Measurements from ENCODE around the gene TMEM220.

DNA sequence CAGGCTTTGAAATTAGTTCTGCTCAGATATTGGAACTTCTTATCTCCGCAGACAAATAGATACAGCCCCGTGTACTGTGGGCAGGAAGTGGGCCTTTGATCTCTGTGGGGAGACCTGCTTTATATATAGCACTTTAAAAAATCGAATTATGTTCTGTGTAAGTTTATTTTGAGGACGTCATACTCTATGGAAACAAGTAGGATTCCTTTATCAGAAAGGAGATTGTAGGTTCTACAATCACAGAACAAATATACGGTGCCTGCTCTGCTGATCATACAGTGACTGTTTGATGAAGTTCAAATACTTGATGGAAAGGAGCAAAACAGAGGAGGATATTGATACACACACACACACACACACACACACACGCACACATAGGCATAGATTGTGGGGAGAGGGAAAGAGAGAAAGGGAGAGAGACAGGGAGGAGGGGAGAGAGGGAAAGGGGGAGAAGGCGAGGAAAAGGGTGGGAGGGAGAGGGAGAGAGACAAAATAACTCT is 14.7 kb upstream of the TMEM220 start:
- TF ChIP-seq, protein P1, sequence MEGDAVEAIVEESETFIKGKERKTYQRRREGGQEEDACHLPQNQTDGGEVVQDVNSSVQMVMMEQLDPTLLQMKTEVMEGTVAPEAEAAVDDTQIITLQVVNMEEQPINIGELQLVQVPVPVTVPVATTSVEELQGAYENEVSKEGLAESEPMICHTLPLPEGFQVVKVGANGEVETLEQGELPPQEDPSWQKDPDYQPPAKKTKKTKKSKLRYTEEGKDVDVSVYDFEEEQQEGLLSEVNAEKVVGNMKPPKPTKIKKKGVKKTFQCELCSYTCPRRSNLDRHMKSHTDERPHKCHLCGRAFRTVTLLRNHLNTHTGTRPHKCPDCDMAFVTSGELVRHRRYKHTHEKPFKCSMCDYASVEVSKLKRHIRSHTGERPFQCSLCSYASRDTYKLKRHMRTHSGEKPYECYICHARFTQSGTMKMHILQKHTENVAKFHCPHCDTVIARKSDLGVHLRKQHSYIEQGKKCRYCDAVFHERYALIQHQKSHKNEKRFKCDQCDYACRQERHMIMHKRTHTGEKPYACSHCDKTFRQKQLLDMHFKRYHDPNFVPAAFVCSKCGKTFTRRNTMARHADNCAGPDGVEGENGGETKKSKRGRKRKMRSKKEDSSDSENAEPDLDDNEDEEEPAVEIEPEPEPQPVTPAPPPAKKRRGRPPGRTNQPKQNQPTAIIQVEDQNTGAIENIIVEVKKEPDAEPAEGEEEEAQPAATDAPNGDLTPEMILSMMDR (IDR thresholded peaks at IDR 0.05), result no peak
- TF ChIP-seq EP300 (IDR thresholded peaks at IDR 0.05) (no peak), POLR2A (IDR thresholded peaks at IDR 0.05) (no peak), POLR2AphosphoS5 (IDR thresholded peaks at IDR 0.05) (peak in 2 of 3 donors; percentile 54 to 78)

All from stomach (tissue), 4 donors.